NB4 (cell line): ENCODE results near the gene LRRC31.

ENCODE experiments used
- DNase-seq: peaks from one replicate; pipeline ENCODE4 v3.0.0; 2010; ENCODE audit warnings: low read depth
- H3K4me3 ChIP-seq: one replicate; pipeline ENCODE4 v1.5.1; 2011; ENCODE audit warnings: mild to moderate bottlenecking, low read depth, low read length, moderate library complexity
- MAX ChIP-seq: IDR thresholded peaks from 2 replicates; pipeline ENCODE4 v1.6.1; 2011; ENCODE audit warnings: low read depth, low read length
- MYC ChIP-seq: IDR thresholded peaks from 2 replicates; pipeline ENCODE4 v1.6.1; 2011; ENCODE audit warnings: low read depth, low read length
- POLR2A ChIP-seq: IDR thresholded peaks from 2 replicates; pipeline ENCODE4 v1.6.1; 2011; ENCODE audit warnings: mild to moderate bottlenecking; ENCODE audit not compliant: insufficient read length; ENCODE audit errors: extremely low read depth
- TF ChIP-seq, protein P1 (sequence below): IDR thresholded peaks from one replicate; pipeline ENCODE4 v1.5.1; 2012; ENCODE audit warnings: low read depth, low read length

LRRC31 gene

GRCh38 chr3:169836078-169836941 is 33.4 kb downstream of the LRRC31 start:
- no peak overlapping the region for H3K4me3 ChIP-seq
- TF ChIP-seq MAX (no peak), MYC (no peak), POLR2A (no peak)
- TF ChIP-seq, protein P1, sequence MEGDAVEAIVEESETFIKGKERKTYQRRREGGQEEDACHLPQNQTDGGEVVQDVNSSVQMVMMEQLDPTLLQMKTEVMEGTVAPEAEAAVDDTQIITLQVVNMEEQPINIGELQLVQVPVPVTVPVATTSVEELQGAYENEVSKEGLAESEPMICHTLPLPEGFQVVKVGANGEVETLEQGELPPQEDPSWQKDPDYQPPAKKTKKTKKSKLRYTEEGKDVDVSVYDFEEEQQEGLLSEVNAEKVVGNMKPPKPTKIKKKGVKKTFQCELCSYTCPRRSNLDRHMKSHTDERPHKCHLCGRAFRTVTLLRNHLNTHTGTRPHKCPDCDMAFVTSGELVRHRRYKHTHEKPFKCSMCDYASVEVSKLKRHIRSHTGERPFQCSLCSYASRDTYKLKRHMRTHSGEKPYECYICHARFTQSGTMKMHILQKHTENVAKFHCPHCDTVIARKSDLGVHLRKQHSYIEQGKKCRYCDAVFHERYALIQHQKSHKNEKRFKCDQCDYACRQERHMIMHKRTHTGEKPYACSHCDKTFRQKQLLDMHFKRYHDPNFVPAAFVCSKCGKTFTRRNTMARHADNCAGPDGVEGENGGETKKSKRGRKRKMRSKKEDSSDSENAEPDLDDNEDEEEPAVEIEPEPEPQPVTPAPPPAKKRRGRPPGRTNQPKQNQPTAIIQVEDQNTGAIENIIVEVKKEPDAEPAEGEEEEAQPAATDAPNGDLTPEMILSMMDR = no peak
- no peak for DNase-seq

GRCh38 chr3:169835533-169835932 is 34.2 kb downstream of the LRRC31 start:
- no peak overlapping the region for H3K4me3 ChIP-seq
- no peak for TF ChIP-seq MYC
- TF ChIP-seq POLR2A = no peak
- no peak for TF ChIP-seq MAX
- TF ChIP-seq, protein P1 = no peak
- DNase-seq = no peak

GRCh38 chr3:169827712-169828111 is 42.0 kb downstream of the LRRC31 start:
- H3K4me3 ChIP-seq = no peak overlapping the region
- TF ChIP-seq MAX (no peak), POLR2A (no peak), MYC (no peak)
- TF ChIP-seq, protein P1 = no peak
- no peak for DNase-seq

DNA sequence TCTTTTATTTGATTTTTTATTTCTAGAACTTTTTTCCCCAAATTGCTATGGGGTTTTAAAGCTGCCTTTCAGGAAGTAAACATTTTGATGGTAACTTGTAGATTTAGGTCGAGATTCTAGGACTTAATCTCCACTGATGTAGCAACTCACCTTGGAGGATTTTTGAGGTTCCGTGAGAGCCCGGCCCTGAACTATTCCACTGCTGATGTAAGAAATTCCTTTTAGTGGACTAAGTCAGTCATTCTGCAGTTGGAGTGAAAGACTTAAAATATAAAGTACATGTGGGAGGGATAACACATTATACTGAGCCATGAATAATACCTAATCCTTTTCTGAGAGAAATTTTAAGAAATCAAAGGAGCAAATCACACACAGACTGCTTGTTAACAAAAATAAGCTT is 44.4 kb downstream of the LRRC31 start:
- no peak for DNase-seq
- no peak overlapping the region for H3K4me3 ChIP-seq
- TF ChIP-seq POLR2A = no peak
- TF ChIP-seq, protein P1 = no peak
- no peak for TF ChIP-seq MYC
- TF ChIP-seq MAX = no peak

DNA sequence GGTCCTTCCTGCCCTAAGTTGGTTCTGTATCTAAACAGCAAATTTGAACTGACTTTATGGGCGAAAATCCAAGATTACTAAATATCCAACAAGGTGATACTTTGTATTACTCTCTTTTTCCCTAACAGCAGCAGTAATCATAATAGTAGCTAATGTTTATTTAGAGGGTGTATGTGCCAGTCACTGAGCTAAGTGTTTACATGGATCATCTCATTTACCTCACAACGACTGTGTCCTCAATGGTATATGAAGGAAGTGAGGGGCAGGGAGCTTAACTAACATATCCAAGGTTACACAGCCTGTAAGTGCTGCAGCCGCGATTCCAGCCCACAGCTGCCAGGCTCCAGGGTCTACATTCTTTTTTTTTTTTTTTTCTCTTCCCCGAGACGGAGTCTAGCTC is 46.8 kb downstream of the LRRC31 start:
- H3K4me3 ChIP-seq = no peak overlapping the region
- no peak for DNase-seq
- no peak for TF ChIP-seq POLR2A
- no peak for TF ChIP-seq MYC
- TF ChIP-seq, protein P1 = no peak
- no peak for TF ChIP-seq MAX
